GM19455 (cell line): ENCODE data around the gene MMRN1.

Experiments used
- ATAC-seq: cut with Tn5 transposase; IDR thresholded peaks from one replicate; pipeline ENCODE4 v1.9.1; 2021; ENCODE audit not compliant: unreplicated experiment

Gene MMRN1

GRCh38 chr4:89906777-89907521 lies 12.3 kb downstream of the MMRN1 start:
- ATAC-seq = no peak

GRCh38 chr4:89909889-89910288 lies 15.2 kb downstream of the MMRN1 start:
- ATAC-seq = no peak

- no peak for ATAC-seq
These were observed 19.0 kb downstream of the MMRN1 start for GRCh38 chr4:89913623-89914022.

GRCh38 chr4:89914609-89915550 lies 20.2 kb downstream of the MMRN1 start:
- ATAC-seq = no peak

- ATAC-seq = no peak
These were observed 21.3 kb downstream of the MMRN1 start for GRCh38 chr4:89915937-89916336.

GRCh38 chr4:89922848-89923416 lies 28.3 kb downstream of the MMRN1 start:
- ATAC-seq = no peak

- no peak for ATAC-seq
These were observed 34.2 kb downstream of the MMRN1 start for GRCh38 chr4:89928838-89929237.

GRCh38 chr4:89929425-89930159 lies 34.9 kb downstream of the MMRN1 start:
- ATAC-seq = peak; percentile 77

GRCh38 chr4:89939546-89939945 lies 44.9 kb downstream of the MMRN1 start:
- ATAC-seq = no peak

GRCh38 chr4:89939994-89940393 lies 45.3 kb downstream of the MMRN1 start:
- no peak for ATAC-seq

- no peak for ATAC-seq
These were observed 48.2 kb downstream of the MMRN1 start for GRCh38 chr4:89942811-89943210.

GRCh38 chr4:89949782-89950387 lies 55.2 kb downstream of the MMRN1 start:
- ATAC-seq = no peak

GRCh38 chr4:89952458-89952857 lies 57.8 kb downstream of the MMRN1 start:
- no peak for ATAC-seq

GRCh38 chr4:89954906-89955695 lies 60.4 kb downstream of the MMRN1 start:
- ATAC-seq = no peak

- ATAC-seq = no peak
These were observed 62.6 kb downstream of the MMRN1 start for GRCh38 chr4:89957046-89957926.

GRCh38 chr4:89981789-89982334 lies 87.2 kb downstream of the MMRN1 start:
- ATAC-seq = no peak

GRCh38 chr4:89988268-89988667 lies 93.6 kb downstream of the MMRN1 start:
- no peak for ATAC-seq

GRCh38 chr4:89992744-89993143 lies 98.1 kb downstream of the MMRN1 start:
- ATAC-seq = no peak
